Measurements from ENCODE around the gene SLC22A17. TPM values are rescaled to one million over a fixed set of nuclear protein-coding genes. Genes with fewer than 3 reads are reported as not detected.

SLC22A17 gene
- total and polyA plus RNA-seq, 2 of the 4 experiments (the other 2 are of a cell fraction) = 6.6 to 36.0 TPM

GRCh38 chr14:23353433-23353780 is 720 bp upstream of the SLC22A17 start:
- Histone ChIP-seq H3K9me1 (ENCODE audit: insufficient read depth, low read length) (peaks cover 6% of the 10 kb centered on the region; the same call in 1 of the 2 replicates), H2BK120ac (ENCODE audit: low read depth, low read length) (peak overlapping the region; percentile 35), H3K23ac (ENCODE audit: low read depth, low read length) (no peak overlapping the region), H3K4me2 (ENCODE audit: low read depth, low read length) (no peak overlapping the region), H3K4ac (ENCODE audit: low read depth, low read length) (0 out of 2 replicates have a peak overlapping the region, but pooled peaks have one; percentile 64), H2AK9ac (replicated peaks; ENCODE audit: low read depth, low read length, poor library complexity) (no peak overlapping the region), H4K8ac (ENCODE audit: low read depth in 2 of 2, low read length in 2 of 2) (peak overlapping the region; percentile 75 to 77; a peak in 3 of 4 replicates), H3K27ac (ENCODE audit: insufficient read depth, low read length) (no peak overlapping the region), H4K20me1 (ENCODE audit: insufficient read depth, low read length) (no peaks in the 10 kb centered on the region; the same call in 1 of the 2 replicates), H2BK5ac (ENCODE audit: low read depth, low read length, poor library complexity, severe bottlenecking) (no peak overlapping the region), H2BK15ac (ENCODE audit: low read depth, low read length) (no peak overlapping the region), H3K4me3 (ENCODE audit: insufficient read depth, low read depth, low read length) (no peak overlapping the region), H3K9ac (ENCODE audit: low read depth, low read length) (no peak overlapping the region), H3K79me1 (ENCODE audit: low read depth in 1 of 2, low read length in 2 of 2) (peaks cover 0 to 7% of the 10 kb centered on the region in 2 experiments; a peak in 3 of 4 replicates), H3K36me3 (ENCODE audit: control insufficient read depth, insufficient read depth, low read length) (peaks cover 25% of the 10 kb centered on the region), H2AK5ac (ENCODE audit: low read depth, low read length) (peak overlapping the region; percentile 27; the same call in 1 of the 2 replicates), H3K14ac (replicated peaks; ENCODE audit: low read depth, low read length) (0 out of 2 replicates have a peak overlapping the region, but pooled peaks have one; percentile 46), H4K91ac (ENCODE audit: insufficient read depth, low read depth, low read length) (no peak overlapping the region), H3K18ac (ENCODE audit: low read depth, low read length) (no peak overlapping the region), H3K27me3 (ENCODE audit: control insufficient read depth, insufficient read depth, low read length) (no peaks in the 10 kb centered on the region), H3K9me3 (ENCODE audit: control insufficient read depth, insufficient read depth, low read length) (no peaks in the 10 kb centered on the region), H4K5ac (ENCODE audit: low read depth, low read length) (no peak overlapping the region), H2BK20ac (ENCODE audit: low read depth, low read length) (peak overlapping the region; percentile 33; the same call in 1 of the 2 replicates), H3K4me1 (ENCODE audit: control insufficient read depth, insufficient read depth, low read length) (peaks cover 3% of the 10 kb centered on the region; the same call in 1 of the 2 replicates), H2AFZ (replicated peaks; ENCODE audit: low read length, poor library complexity) (peak overlapping the region; percentile 96), H3K56ac (ENCODE audit: extremely low read depth, insufficient read depth, low read length) (no peak overlapping the region)
- intact Hi-C loops (cut with micrococcal nuclease) = no loop called here
- TF ChIP-seq BHLHE40 (IDR thresholded peaks at IDR 0.05; ENCODE audit: low read depth, low read length) (no peak), RCOR1 (IDR thresholded peaks at IDR 0.05; ENCODE audit: insufficient replicate concordance, low read length) (no peak), MXI1 (IDR thresholded peaks at IDR 0.05; ENCODE audit: borderline replicate concordance, low read depth, low read length) (no peak), NFE2L2 (IDR thresholded peaks at IDR 0.05; ENCODE audit: low read depth, low read length) (no peak), MAFK (IDR thresholded peaks at IDR 0.05; ENCODE audit: low read depth, low read length) (no peak), CEBPB (IDR thresholded peaks at IDR 0.05; ENCODE audit: low read depth, low read length) (0 out of 2 replicates have a peak, but pooled peaks have one; percentile 13), MAZ (IDR thresholded peaks at IDR 0.05; ENCODE audit: borderline replicate concordance, low read depth, low read length) (no peak)
- ChIA-PET POLR2A (ENCODE audit: unreplicated experiment) (no interaction called here), CTCF (interaction anchor here (1.4 to 1.7 kb wide), 2 partner anchors 10 to 27 kb away, joined by 3 to 4 read pairs; no protein-coding TSS in a partner anchor)
- no peak for DNase-seq
- no peak for ATAC-seq (ENCODE audit: low read depth)
- BruUV-seq (replicated peaks) = no TSS peak
- in situ Hi-C loops (cut with MboI; ENCODE audit: low sequenced_read_pairs) = no loop called here
- dilution Hi-C loops (cut with HindIII; ENCODE audit: low sequenced_read_pairs, unreplicated experiment) = no loop called here
- no CpG with 5 or more reads among the region's 5 CpGs for WGBS, 2 experiments (ENCODE audit: extremely low coverage in 2 of 2, insufficient read length in 1 of 2)
